ENCODE data around the gene FETUB. TPM values are rescaled to one million over a fixed set of nuclear protein-coding genes. Genes with fewer than 3 reads are reported as not detected.

Gene FETUB
- total and polyA plus RNA-seq, 9 donors, result not detected

DNA sequence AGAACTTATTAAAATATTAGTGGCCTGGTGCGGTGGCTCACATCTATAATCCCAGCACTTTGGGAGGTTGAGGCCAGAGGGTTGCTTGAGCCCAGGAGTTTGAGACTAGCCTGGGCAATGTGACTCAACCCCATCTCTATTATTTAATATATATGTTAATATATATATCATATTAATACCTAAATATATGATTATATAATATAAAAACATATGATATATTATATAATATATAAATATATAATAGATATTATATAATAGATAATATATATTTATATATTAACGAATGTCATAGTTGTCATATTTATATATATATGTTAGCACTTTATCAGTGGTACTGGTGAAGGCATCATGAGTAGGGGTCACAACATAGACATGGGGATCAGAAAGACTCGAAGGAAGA, 30.9 kb downstream of the FETUB start:
- intact Hi-C loops (cut with DNase I), result no loop called here
- Histone ChIP-seq H3K27ac (no peak overlapping the region), H3K27me3 (no peaks in the 10 kb centered on the region), H3K4me1 (ENCODE audit: insufficient read depth) (no peaks in the 10 kb centered on the region), H3K9me3 (no peaks in the 10 kb centered on the region), H3K4me3 (no peak overlapping the region), H3K36me3 (no peaks in the 10 kb centered on the region)
- 81 to 88% (median 86%) methylated on average over 3 of the region's 3 CpGs for WGBS, 3 donors
- TF ChIP-seq EP300 (IDR thresholded peaks at IDR 0.05), result no peak
- TF ChIP-seq POLR2A (IDR thresholded peaks at IDR 0.05), result no peak
- TF ChIP-seq, protein P1, sequence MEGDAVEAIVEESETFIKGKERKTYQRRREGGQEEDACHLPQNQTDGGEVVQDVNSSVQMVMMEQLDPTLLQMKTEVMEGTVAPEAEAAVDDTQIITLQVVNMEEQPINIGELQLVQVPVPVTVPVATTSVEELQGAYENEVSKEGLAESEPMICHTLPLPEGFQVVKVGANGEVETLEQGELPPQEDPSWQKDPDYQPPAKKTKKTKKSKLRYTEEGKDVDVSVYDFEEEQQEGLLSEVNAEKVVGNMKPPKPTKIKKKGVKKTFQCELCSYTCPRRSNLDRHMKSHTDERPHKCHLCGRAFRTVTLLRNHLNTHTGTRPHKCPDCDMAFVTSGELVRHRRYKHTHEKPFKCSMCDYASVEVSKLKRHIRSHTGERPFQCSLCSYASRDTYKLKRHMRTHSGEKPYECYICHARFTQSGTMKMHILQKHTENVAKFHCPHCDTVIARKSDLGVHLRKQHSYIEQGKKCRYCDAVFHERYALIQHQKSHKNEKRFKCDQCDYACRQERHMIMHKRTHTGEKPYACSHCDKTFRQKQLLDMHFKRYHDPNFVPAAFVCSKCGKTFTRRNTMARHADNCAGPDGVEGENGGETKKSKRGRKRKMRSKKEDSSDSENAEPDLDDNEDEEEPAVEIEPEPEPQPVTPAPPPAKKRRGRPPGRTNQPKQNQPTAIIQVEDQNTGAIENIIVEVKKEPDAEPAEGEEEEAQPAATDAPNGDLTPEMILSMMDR (IDR thresholded peaks at IDR 0.05), result no peak
- DNase-seq, result no peak

GRCh38 chr3:186678604-186679003, 38.4 kb downstream of the FETUB start:
- Histone ChIP-seq H3K4me3 (no peak overlapping the region), H3K36me3 (no peaks in the 10 kb centered on the region), H3K27ac (no peak overlapping the region), H3K9me3 (no peaks in the 10 kb centered on the region), H3K4me1 (ENCODE audit: insufficient read depth) (no peaks in the 10 kb centered on the region), H3K27me3 (no peaks in the 10 kb centered on the region)
- TF ChIP-seq EP300 (IDR thresholded peaks at IDR 0.05), result no peak
- TF ChIP-seq, protein P1 (IDR thresholded peaks at IDR 0.05), result no peak
- no peak for TF ChIP-seq POLR2A (IDR thresholded peaks at IDR 0.05)
- no peak for DNase-seq
- intact Hi-C loops (cut with DNase I), result no loop called here

- H3K27ac ChIP-seq, result no peak overlapping the region
- DNase-seq, result no peak
- no peak overlapping the region for H3K4me3 ChIP-seq
- no peaks in the 10 kb centered on the region for H3K27me3 ChIP-seq
- intact Hi-C loops (cut with DNase I), result no loop called here
- H3K36me3 ChIP-seq, result no peaks in the 10 kb centered on the region
- H3K9me3 ChIP-seq, result no peaks in the 10 kb centered on the region
- no peaks in the 10 kb centered on the region for H3K4me1 ChIP-seq (ENCODE audit: insufficient read depth)
- TF ChIP-seq, protein P1 (IDR thresholded peaks at IDR 0.05), result no peak
- TF ChIP-seq POLR2A (IDR thresholded peaks at IDR 0.05) (no peak), EP300 (IDR thresholded peaks at IDR 0.05) (no peak)
- 44 to 59% (median 53%) methylated on average over 1 of the region's 1 CpG for WGBS, 3 donors
Observed at GRCh38 chr3:186679151-186679550, 39.0 kb downstream of the FETUB start.

- H3K4me3 ChIP-seq, result no peak overlapping the region
- TF ChIP-seq, protein P1 (IDR thresholded peaks at IDR 0.05), result no peak
- no peak for TF ChIP-seq POLR2A (IDR thresholded peaks at IDR 0.05)
- no peak for TF ChIP-seq EP300 (IDR thresholded peaks at IDR 0.05)
Observed at GRCh38 chr3:186680869-186681268, 40.7 kb downstream of the FETUB start.

GRCh38 chr3:186682812-186683211, 42.6 kb downstream of the FETUB start:
- intact Hi-C loops (cut with DNase I), result no loop called here
- WGBS, 3 donors, result 46 to 52% (median 47%) methylated on average over 3 of the region's 3 CpGs
- TF ChIP-seq, protein P1 (IDR thresholded peaks at IDR 0.05), result no peak
- TF ChIP-seq EP300 (IDR thresholded peaks at IDR 0.05), result no peak
- TF ChIP-seq POLR2A (IDR thresholded peaks at IDR 0.05), result no peak
- Histone ChIP-seq H3K36me3 (no peaks in the 10 kb centered on the region), H3K9me3 (peaks cover 0 to 3% of the 10 kb centered on the region in 2 donors), H3K4me1 (ENCODE audit: insufficient read depth) (no peaks in the 10 kb centered on the region), H3K27me3 (no peaks in the 10 kb centered on the region), H3K4me3 (no peak overlapping the region), H3K27ac (no peak overlapping the region)
- no peak for DNase-seq

More at GRCh38 chr3:186680869-186681268, 40.7 kb downstream of the FETUB start:
- no peaks in the 10 kb centered on the region for H3K27me3 ChIP-seq
- H3K9me3 ChIP-seq, result peaks cover 0 to 3% of the 10 kb centered on the region in 2 donors
- WGBS, 3 donors, result 86 to 100% (median 96%) methylated on average over 1 of the region's 1 CpG
- no peaks in the 10 kb centered on the region for H3K36me3 ChIP-seq
- intact Hi-C loops (cut with DNase I), result no loop called here
- H3K27ac ChIP-seq, result no peak overlapping the region
- DNase-seq, result no peak
- H3K4me1 ChIP-seq (ENCODE audit: insufficient read depth), result no peaks in the 10 kb centered on the region

Data from ovary (tissue), 9 donors.